ENCODE measurements around the gene PTPN13. TPM values are rescaled to one million over a fixed set of nuclear protein-coding genes. Genes with fewer than 3 reads are reported as not detected.

Gene PTPN13
- total RNA-seq, 1 experiment from 2014 or later = 107 TPM

GRCh38 chr4:86819561-86819960 lies 225.4 kb downstream of the PTPN13 start:
- BruUV-seq (replicated peaks) = no TSS peak
- Histone ChIP-seq H3K4me1 (ENCODE audit: insufficient read depth, low read length, poor library complexity, severe bottlenecking) (no peaks in the 10 kb centered on the region), H3K4me3 (ENCODE audit: low read depth, low read length, poor library complexity, severe bottlenecking) (no peak overlapping the region), H3K27ac (ENCODE audit: low read depth, low read length, poor library complexity, severe bottlenecking) (no peak overlapping the region), H3K36me3 (ENCODE audit: insufficient read depth, low read length, poor library complexity, severe bottlenecking) (peaks cover 18% of the 10 kb centered on the region), H3K27me3 (replicated peaks; ENCODE audit: insufficient read depth, low read depth, low read length, poor library complexity) (no peaks in the 10 kb centered on the region), H3K9me3 (ENCODE audit: low read depth, low read length, poor library complexity, severe bottlenecking) (no peaks in the 10 kb centered on the region)
- TF ChIP-seq CTCF (conservative IDR thresholded peaks at IDR 0.05; ENCODE audit: low read depth, low read length) = no peak
- no peak for TF ChIP-seq EZH2 (IDR thresholded peaks at IDR 0.05; ENCODE audit: borderline replicate concordance, low read depth, low read length, poor library complexity, severe bottlenecking)
- ChIA-PET POLR2A (ENCODE audit: low non-redundant PET) (no interaction called here), CTCF (interaction anchor here (0.6 kb wide), 1 partner anchor 59 kb away, joined by 4 read pairs; no protein-coding TSS in a partner anchor)
- intact Hi-C loops (cut with micrococcal nuclease; ENCODE audit: unreplicated experiment) = no loop called here
- DNase-seq (ENCODE audit: low spot score) = no peak

DNA sequence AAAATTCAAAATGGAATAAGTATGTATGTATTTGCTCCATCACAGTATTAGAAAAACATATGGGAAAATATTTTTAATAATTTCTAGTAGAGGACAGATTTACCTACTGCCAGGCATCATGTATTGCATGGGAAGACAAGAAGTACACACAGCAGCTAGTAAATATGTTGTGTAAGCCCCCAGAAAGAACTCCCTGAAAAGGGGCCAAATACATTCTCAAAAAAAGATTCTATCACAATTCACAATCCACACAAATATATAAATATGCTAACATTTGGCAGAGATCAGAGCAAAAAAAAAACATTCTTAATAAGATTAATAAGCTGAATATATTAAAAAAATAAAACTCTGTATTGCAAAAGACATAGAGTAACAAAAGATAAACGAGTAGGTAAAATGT lies 227.0 kb downstream of the PTPN13 start:
- BruUV-seq (replicated peaks) = no TSS peak
- CTCF ChIA-PET = no interaction called here
- no peaks in the 10 kb centered on the region for H3K9me3 ChIP-seq (ENCODE audit: low read depth, low read length, poor library complexity, severe bottlenecking)
- H3K36me3 ChIP-seq (ENCODE audit: insufficient read depth, low read length, poor library complexity, severe bottlenecking) = peaks cover 4% of the 10 kb centered on the region
- intact Hi-C loops (cut with micrococcal nuclease; ENCODE audit: unreplicated experiment) = no loop called here
- POLR2A ChIA-PET (ENCODE audit: low non-redundant PET) = no interaction called here
- H3K4me1 ChIP-seq (ENCODE audit: insufficient read depth, low read length, poor library complexity, severe bottlenecking) = no peaks in the 10 kb centered on the region
- H3K27ac ChIP-seq (ENCODE audit: low read depth, low read length, poor library complexity, severe bottlenecking) = no peak overlapping the region
- H3K4me3 ChIP-seq (ENCODE audit: low read depth, low read length, poor library complexity, severe bottlenecking) = no peak overlapping the region
- no peak for TF ChIP-seq EZH2 (IDR thresholded peaks at IDR 0.05; ENCODE audit: borderline replicate concordance, low read depth, low read length, poor library complexity, severe bottlenecking)
- no peak for TF ChIP-seq CTCF (conservative IDR thresholded peaks at IDR 0.05; ENCODE audit: low read depth, low read length)
- DNase-seq (ENCODE audit: low spot score) = no peak
- H3K27me3 ChIP-seq (replicated peaks; ENCODE audit: insufficient read depth, low read depth, low read length, poor library complexity) = no peaks in the 10 kb centered on the region

- no peak overlapping the region for H3K4me3 ChIP-seq (ENCODE audit: low read depth, low read length, poor library complexity, severe bottlenecking)
- intact Hi-C loops (cut with micrococcal nuclease; ENCODE audit: unreplicated experiment) = no loop called here
- H3K27me3 ChIP-seq (replicated peaks; ENCODE audit: insufficient read depth, low read depth, low read length, poor library complexity) = no peaks in the 10 kb centered on the region
- ChIA-PET CTCF (no interaction called here), POLR2A (ENCODE audit: low non-redundant PET) (no interaction called here)
- H3K27ac ChIP-seq (ENCODE audit: low read depth, low read length, poor library complexity, severe bottlenecking) = no peak overlapping the region
- no TSS peak for BruUV-seq (replicated peaks)
- no peaks in the 10 kb centered on the region for H3K9me3 ChIP-seq (ENCODE audit: low read depth, low read length, poor library complexity, severe bottlenecking)
- no peak for DNase-seq (ENCODE audit: low spot score)
- no peak for TF ChIP-seq CTCF (conservative IDR thresholded peaks at IDR 0.05; ENCODE audit: low read depth, low read length)
- no peak for TF ChIP-seq EZH2 (IDR thresholded peaks at IDR 0.05; ENCODE audit: borderline replicate concordance, low read depth, low read length, poor library complexity, severe bottlenecking)
- no peaks in the 10 kb centered on the region for H3K4me1 ChIP-seq (ENCODE audit: insufficient read depth, low read length, poor library complexity, severe bottlenecking)
- peaks cover under 1% of the 10 kb centered on the region for H3K36me3 ChIP-seq (ENCODE audit: insufficient read depth, low read length, poor library complexity, severe bottlenecking)
These were observed 228.0 kb downstream of the PTPN13 start for GRCh38 chr4:86822136-86822535.
